ENCODE results near the gene GNPDA1.

Gene GNPDA1

DNA sequence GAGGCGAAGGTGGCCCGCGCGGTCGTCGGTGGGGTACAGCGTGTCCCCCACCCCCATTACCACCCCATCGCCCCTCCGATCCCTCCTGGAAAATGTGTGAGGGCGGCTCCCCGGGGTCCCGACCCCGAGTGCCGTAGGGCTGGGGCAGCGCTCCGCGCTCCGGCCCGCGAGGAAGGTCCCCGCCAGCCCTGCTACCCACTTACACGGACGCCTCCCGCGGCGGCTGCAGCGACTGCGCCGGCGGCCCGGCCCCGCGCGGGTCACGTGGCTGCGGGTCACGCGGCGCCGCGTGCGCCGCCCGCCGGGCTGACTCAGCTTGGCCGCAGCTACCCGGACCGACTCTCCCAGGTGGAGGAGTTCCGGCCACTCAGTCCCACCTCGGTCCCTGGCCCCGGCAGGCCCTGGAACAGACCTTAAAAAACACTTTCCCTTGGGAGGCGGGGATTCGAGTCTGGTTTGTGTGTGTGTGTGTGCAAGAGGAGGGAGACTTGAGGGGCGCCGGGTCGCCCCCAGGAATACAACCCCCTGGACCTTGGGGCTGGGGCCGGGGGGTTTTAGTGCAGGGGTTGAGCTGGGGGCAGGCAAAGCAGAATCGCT lies at the start of gene GNPDA1:
TSS of gene GNPDA1 (minus strand) at position 236 of the 597 bp plus-strand sequence. CDS start 992 bp downstream, outside the sequence.
- Histone ChIP-seq H3K27ac (peak within 1 kb of the TSS; percentile 80), H3K4me3 (ENCODE audit: low read depth in 1 of 2, low read length in 1 of 2) (peak within 1 kb of the TSS; percentile 65 to 79), H3K36me3 (no peaks in the 10 kb centered on the region), H3K4me1 (ENCODE audit: control insufficient read depth in 1 of 2, insufficient read depth in 1 of 2, low read depth in 1 of 2, low read length in 1 of 2) (peaks cover 38 to 43% of the 10 kb centered on the region in 2 experiments), H3K27me3 (no peaks in the 10 kb centered on the region), H3K9me3 (no peaks in the 10 kb centered on the region)
- TF ChIP-seq, protein P1, sequence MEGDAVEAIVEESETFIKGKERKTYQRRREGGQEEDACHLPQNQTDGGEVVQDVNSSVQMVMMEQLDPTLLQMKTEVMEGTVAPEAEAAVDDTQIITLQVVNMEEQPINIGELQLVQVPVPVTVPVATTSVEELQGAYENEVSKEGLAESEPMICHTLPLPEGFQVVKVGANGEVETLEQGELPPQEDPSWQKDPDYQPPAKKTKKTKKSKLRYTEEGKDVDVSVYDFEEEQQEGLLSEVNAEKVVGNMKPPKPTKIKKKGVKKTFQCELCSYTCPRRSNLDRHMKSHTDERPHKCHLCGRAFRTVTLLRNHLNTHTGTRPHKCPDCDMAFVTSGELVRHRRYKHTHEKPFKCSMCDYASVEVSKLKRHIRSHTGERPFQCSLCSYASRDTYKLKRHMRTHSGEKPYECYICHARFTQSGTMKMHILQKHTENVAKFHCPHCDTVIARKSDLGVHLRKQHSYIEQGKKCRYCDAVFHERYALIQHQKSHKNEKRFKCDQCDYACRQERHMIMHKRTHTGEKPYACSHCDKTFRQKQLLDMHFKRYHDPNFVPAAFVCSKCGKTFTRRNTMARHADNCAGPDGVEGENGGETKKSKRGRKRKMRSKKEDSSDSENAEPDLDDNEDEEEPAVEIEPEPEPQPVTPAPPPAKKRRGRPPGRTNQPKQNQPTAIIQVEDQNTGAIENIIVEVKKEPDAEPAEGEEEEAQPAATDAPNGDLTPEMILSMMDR (IDR thresholded peaks at IDR 0.05): peak; percentile 59

DNA sequence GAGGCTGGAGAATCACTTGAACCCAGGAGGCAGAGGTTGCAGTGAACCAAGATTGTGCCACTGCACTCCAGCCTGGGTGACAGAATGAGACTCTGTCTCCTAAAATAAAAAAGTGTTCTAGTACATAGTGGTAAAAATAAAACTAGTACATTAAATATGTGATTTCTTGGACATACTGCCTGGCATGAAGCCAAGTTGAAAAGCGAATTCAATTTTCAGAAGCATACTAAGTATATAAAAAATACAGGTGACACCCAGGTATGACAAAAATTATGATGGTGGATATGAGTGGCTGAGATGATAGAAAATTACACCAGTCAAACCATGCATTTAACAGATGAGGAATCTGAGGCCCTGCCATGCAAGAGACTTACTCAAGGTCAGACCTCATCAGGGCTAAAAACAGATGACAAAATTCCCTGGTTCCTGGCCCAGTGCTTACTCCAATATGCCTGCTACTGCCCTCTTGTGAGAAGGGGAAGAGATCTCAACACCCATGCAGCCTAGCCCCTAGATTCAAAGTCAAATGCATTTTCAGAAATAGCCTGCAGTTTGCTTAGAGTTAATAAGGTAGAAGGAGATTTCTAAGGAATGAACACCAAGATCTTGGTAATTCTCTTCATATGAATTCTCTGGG lies 46.6 kb upstream of the GNPDA1 start:
- Histone ChIP-seq H3K27ac (no peak overlapping the region), H3K4me1 (ENCODE audit: control insufficient read depth in 1 of 2, insufficient read depth in 1 of 2, low read depth in 1 of 2, low read length in 1 of 2) (no peaks in the 10 kb centered on the region), H3K4me3 (ENCODE audit: low read depth in 1 of 2, low read length in 1 of 2) (no peak overlapping the region), H3K36me3 (no peaks in the 10 kb centered on the region), H3K9me3 (no peaks in the 10 kb centered on the region), H3K27me3 (no peaks in the 10 kb centered on the region)
- TF ChIP-seq, protein P1 (IDR thresholded peaks at IDR 0.05): no peak

DNA sequence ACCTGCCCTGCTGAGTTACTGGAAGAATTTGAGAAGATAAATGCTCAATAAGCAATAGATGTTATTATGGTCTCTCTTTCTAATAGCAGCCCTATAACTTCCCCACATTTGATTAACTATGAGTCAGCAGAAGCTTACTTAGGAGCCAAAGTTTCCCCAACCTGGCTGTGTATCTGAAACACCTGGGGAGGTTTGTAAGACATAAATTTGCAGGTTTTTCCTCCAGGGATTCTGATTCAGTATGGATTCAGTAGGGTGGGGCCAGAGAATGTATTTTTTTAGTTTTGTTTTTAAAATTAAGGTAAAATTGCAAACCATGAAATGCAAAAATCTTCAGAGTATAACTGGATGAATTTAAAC lies 44.9 kb upstream of the GNPDA1 start:
- Histone ChIP-seq H3K4me3 (ENCODE audit: low read depth in 1 of 2, low read length in 1 of 2) (no peak overlapping the region), H3K4me1 (ENCODE audit: control insufficient read depth in 1 of 2, insufficient read depth in 1 of 2, low read depth in 1 of 2, low read length in 1 of 2) (no peaks in the 10 kb centered on the region), H3K9me3 (no peaks in the 10 kb centered on the region), H3K36me3 (no peaks in the 10 kb centered on the region), H3K27me3 (no peaks in the 10 kb centered on the region), H3K27ac (no peak overlapping the region)
- TF ChIP-seq, protein P1 (IDR thresholded peaks at IDR 0.05): no peak

DNA sequence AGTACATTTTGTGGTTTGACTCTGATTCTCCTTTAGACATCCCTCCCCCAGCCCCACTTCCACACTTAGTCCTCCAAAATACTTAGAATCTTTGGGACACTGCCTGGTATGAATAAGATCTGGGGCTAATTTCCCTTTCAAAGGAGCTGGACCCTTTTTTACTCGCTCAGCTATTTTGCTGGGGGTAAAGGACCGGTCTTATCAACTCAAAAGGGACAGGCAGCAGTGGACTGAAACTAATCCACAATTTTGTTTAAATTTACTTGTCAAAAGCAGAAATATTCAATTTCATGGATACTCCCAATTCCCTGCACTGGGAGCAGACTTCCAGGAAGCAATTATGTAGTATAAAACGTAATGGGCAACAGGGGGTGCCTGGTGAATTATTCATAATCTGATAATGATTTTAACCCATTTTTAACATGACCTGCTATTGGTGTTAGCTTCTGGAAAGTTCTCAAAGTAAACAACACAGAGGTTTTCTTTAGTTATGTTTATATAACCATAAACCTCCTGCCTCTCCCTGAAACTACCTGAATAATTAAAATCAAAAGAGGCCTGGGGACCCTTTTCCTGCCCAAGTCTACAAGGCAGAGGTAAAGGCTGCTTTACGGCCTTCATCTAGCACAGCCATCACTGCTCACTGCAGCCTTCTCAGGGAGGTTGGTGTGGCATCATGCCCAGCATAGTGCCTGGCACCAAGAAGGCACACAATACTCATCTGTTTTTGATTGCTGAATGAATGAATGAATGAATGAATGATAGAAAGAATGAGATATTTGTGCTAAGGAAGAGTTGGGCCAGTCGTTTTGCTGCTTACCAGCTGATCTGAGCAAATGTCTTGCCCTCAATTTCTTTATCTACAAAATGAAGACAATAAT lies 44.2 kb upstream of the GNPDA1 start:
- Histone ChIP-seq H3K4me1 (ENCODE audit: control insufficient read depth in 1 of 2, insufficient read depth in 1 of 2, low read depth in 1 of 2, low read length in 1 of 2) (no peaks in the 10 kb centered on the region), H3K9me3 (no peaks in the 10 kb centered on the region), H3K27ac (no peak overlapping the region), H3K36me3 (no peaks in the 10 kb centered on the region), H3K4me3 (ENCODE audit: low read depth in 1 of 2, low read length in 1 of 2) (no peak overlapping the region), H3K27me3 (no peaks in the 10 kb centered on the region)
- TF ChIP-seq, protein P1 (IDR thresholded peaks at IDR 0.05): no peak

DNA sequence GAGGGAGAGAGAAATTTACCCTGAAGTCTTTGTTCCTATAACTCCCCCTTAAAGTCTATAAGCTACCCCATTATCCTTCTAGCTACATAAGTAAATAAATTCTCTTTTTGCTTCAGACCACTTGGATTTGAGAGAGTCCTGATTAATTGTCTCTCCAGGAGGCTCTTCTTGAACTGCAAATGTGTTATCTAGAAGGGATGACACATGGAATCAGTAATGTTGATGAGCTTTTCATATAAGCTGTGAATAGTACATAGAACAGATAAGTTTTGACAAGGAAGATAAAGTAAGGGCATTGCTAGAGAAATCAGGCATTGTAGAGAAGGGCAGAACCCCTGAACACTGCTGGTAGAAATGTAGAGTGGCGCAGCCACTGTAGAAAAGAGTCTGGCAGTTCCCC lies 42.5 kb upstream of the GNPDA1 start:
- Histone ChIP-seq H3K9me3 (no peaks in the 10 kb centered on the region), H3K4me1 (ENCODE audit: control insufficient read depth in 1 of 2, insufficient read depth in 1 of 2, low read depth in 1 of 2, low read length in 1 of 2) (no peaks in the 10 kb centered on the region), H3K27ac (no peak overlapping the region), H3K4me3 (ENCODE audit: low read depth in 1 of 2, low read length in 1 of 2) (no peak overlapping the region), H3K27me3 (no peaks in the 10 kb centered on the region), H3K36me3 (no peaks in the 10 kb centered on the region)
- TF ChIP-seq, protein P1 (IDR thresholded peaks at IDR 0.05): no peak
